ENCODE data around the gene TMEM250. TPM values are rescaled to one million over a fixed set of nuclear protein-coding genes. Genes with fewer than 3 reads are reported as not detected.

The TMEM250 gene
- total RNA-seq, 2 experiments from 2014 or later = 6.5 to 7.9 TPM

- no peaks in the 10 kb centered on the region for H3K27me3 Mint-ChIP-seq
- intact Hi-C loops (cut with DNase I, micrococcal nuclease) = loop anchor here (2.0 to 10.0 kb wide), 4 partner anchors 213 to 835 kb away; partner anchors contain the start of genes CAMSAP1 (in 2 of the 2), DNLZ (in 1 of the 2) and LCN12 (in 1 of the 2)
These were observed 1.3 kb upstream of the TMEM250 start for GRCh38 chr9:136119883-136120393.

GRCh38 chr9:136119061-136119882, 597 bp upstream of the TMEM250 start:
- TF ChIP-seq CTCF (IDR thresholded peaks at IDR 0.05) = no peak
- CTCF ChIA-PET = interaction anchor here (1.3 kb wide), 1 partner anchor 24 kb away, joined by 3 read pairs; the partner anchor contains the start of gene NACC2
- Mint-ChIP-seq H3K4me3 (peak overlapping the region; percentile 89), H3K36me3 (ENCODE audit: low read depth) (no peaks in the 10 kb centered on the region), H3K27ac (peak overlapping the region; percentile 79), H3K4me1 (ENCODE audit: low read depth) (peaks cover 14% of the 10 kb centered on the region), H3K9me3 (no peaks in the 10 kb centered on the region), H3K27me3 (no peaks in the 10 kb centered on the region)
- ATAC-seq (ENCODE audit: poor library complexity) = peak; percentile 24
- peak overlapping the region; percentile 76 to 79 for H3K27ac ChIP-seq (ENCODE audit: low read depth in 1 of 2, low read length in 2 of 2)
- DNase-seq = peak in 1 of 14 experiments; percentile 60
- POLR2A ChIA-PET = interaction anchor here (0.6 to 0.9 kb wide), 2 partner anchors 22 to 158 kb away, joined by 3 read pairs; partner anchors contain the start of gene UBAC1
- H3K9me3 ChIP-seq (ENCODE audit: control insufficient read depth in 1 of 2, insufficient read depth in 1 of 2, low read length in 2 of 2) = no peaks in the 10 kb centered on the region
- peak overlapping the region; percentile 53 for H3K4me3 ChIP-seq (ENCODE audit: low read length)
- peaks cover 54% of the 10 kb centered on the region for H3K4me1 ChIP-seq (ENCODE audit: insufficient read depth, low read length)
- no peaks in the 10 kb centered on the region for H3K27me3 ChIP-seq (ENCODE audit: control insufficient read depth in 1 of 2, insufficient read depth in 2 of 2, low read length in 2 of 2)
- peaks cover 19% of the 10 kb centered on the region for H3K36me3 ChIP-seq (ENCODE audit: insufficient read depth, low read length)
- intact Hi-C loops (cut with DNase I, micrococcal nuclease) = loop anchor here (2.0 to 5.0 kb wide), 2 partner anchors 212 to 243 kb away; partner anchors contain the start of genes CAMSAP1 (in 2 of the 2) and DNLZ (in 1 of the 2)

More at GRCh38 chr9:136119883-136120393, 1.3 kb upstream of the TMEM250 start:
- H3K9me3 ChIP-seq (ENCODE audit: control insufficient read depth in 1 of 2, insufficient read depth in 1 of 2, low read length in 2 of 2) = no peaks in the 10 kb centered on the region
- no peaks in the 10 kb centered on the region for H3K27me3 ChIP-seq (ENCODE audit: control insufficient read depth in 1 of 2, insufficient read depth in 2 of 2, low read length in 2 of 2)
- H3K27ac Mint-ChIP-seq = peak overlapping the region; percentile 64
- peaks cover 16% of the 10 kb centered on the region for H3K36me3 ChIP-seq (ENCODE audit: insufficient read depth, low read length)
- ChIA-PET POLR2A (interaction anchor here (0.9 kb wide), 1 partner anchor 22 kb away, joined by 3 read pairs; no protein-coding TSS in a partner anchor), CTCF (no interaction called here)
- peak overlapping the region; percentile 53 for H3K4me3 ChIP-seq (ENCODE audit: low read length)
- H3K4me3 Mint-ChIP-seq = peak overlapping the region; percentile 79
- no peaks in the 10 kb centered on the region for H3K9me3 Mint-ChIP-seq
- no peak for TF ChIP-seq CTCF (IDR thresholded peaks at IDR 0.05)
- DNase-seq (no peak), ATAC-seq (ENCODE audit: poor library complexity) (no peak)
- H3K36me3 Mint-ChIP-seq (ENCODE audit: low read depth) = no peaks in the 10 kb centered on the region
- H3K27ac ChIP-seq (ENCODE audit: low read depth in 1 of 2, low read length in 2 of 2) = peak overlapping the region; percentile 76 to 79
- H3K4me1 Mint-ChIP-seq (ENCODE audit: low read depth) = peaks cover 8% of the 10 kb centered on the region
- peaks cover 48% of the 10 kb centered on the region for H3K4me1 ChIP-seq (ENCODE audit: insufficient read depth, low read length)

GRCh38 chr9:136117916-136118319, 757 bp downstream of the TMEM250 start:
- Histone ChIP-seq H3K4me3 (ENCODE audit: low read length) (peak overlapping the region; percentile 54), H3K4me1 (ENCODE audit: insufficient read depth, low read length) (peaks cover 64% of the 10 kb centered on the region), H3K27ac (ENCODE audit: low read depth in 1 of 2, low read length in 2 of 2) (peak overlapping the region in 1 of 2 donors; percentile 67), H3K27me3 (ENCODE audit: control insufficient read depth in 1 of 2, insufficient read depth in 2 of 2, low read length in 2 of 2) (no peaks in the 10 kb centered on the region), H3K9me3 (ENCODE audit: control insufficient read depth in 1 of 2, insufficient read depth in 1 of 2, low read length in 2 of 2) (no peaks in the 10 kb centered on the region), H3K36me3 (ENCODE audit: insufficient read depth, low read length) (peaks cover 19% of the 10 kb centered on the region)
- ChIA-PET POLR2A (interaction anchor here (0.9 to 2.4 kb wide), 7 partner anchors 8 to 156 kb away, joined by 4 to 22 read pairs (median 5); partner anchors contain the start of gene UBAC1), CTCF (interaction anchor here (0.9 to 1.3 kb wide), 3 partner anchors 8 to 29 kb away, joined by 3 to 5 read pairs (median 3); partner anchors contain the start of gene NACC2)
- Mint-ChIP-seq H3K4me1 (ENCODE audit: low read depth) (peaks cover 26% of the 10 kb centered on the region), H3K9me3 (no peaks in the 10 kb centered on the region), H3K36me3 (ENCODE audit: low read depth) (peaks cover 5% of the 10 kb centered on the region), H3K27me3 (no peaks in the 10 kb centered on the region), H3K27ac (peak overlapping the region; percentile 70), H3K4me3 (peak overlapping the region; percentile 87)
- no peak for TF ChIP-seq CTCF (IDR thresholded peaks at IDR 0.05)
- ATAC-seq (ENCODE audit: poor library complexity) (no peak), DNase-seq (no peak)
- intact Hi-C loops (cut with DNase I, micrococcal nuclease) = loop anchor here (1.0 to 5.0 kb wide), 4 partner anchors 9 to 244 kb away; partner anchors contain the start of genes CAMSAP1 (in 2 of the 2), DNLZ (in 1 of the 2) and UBAC1 (in 1 of the 2)

Measured in CD4-positive, alpha-beta T cell (primary cell).